Activated T-cell treated with anti-CD3 and anti-CD28 coated beads, Interleukin-2, amount 50 U/mL, for 24 hours (primary cell): ENCODE measurements around the gene WDR82.

Source experiments
- DNase-seq: peaks from one replicate; pipeline ENCODE4 v3.0.0-alpha.2; 2020
- H3K27ac Mint-ChIP-seq: 2 replicates; pipeline ENCODE4 v1.8.0; 2020; ENCODE audit warnings: mild to moderate bottlenecking, mixed read lengths
- H3K27me3 Mint-ChIP-seq: 2 replicates; pipeline ENCODE4 v1.8.0; 2020; ENCODE audit warnings: mixed read lengths
- H3K36me3 Mint-ChIP-seq: 2 replicates; pipeline ENCODE4 v1.8.0; 2020; ENCODE audit warnings: low read depth, mixed read lengths
- H3K4me1 Mint-ChIP-seq: 2 replicates; pipeline ENCODE4 v1.8.0; 2020; ENCODE audit warnings: low read depth, mixed read lengths
- H3K4me3 Mint-ChIP-seq: 2 replicates; pipeline ENCODE4 v1.8.0; 2020; ENCODE audit warnings: mild to moderate bottlenecking, moderate library complexity, mixed read lengths
- H3K9me3 Mint-ChIP-seq: 2 replicates; pipeline ENCODE4 v1.8.0; 2020; ENCODE audit warnings: mixed read lengths

Gene WDR82

DNA sequence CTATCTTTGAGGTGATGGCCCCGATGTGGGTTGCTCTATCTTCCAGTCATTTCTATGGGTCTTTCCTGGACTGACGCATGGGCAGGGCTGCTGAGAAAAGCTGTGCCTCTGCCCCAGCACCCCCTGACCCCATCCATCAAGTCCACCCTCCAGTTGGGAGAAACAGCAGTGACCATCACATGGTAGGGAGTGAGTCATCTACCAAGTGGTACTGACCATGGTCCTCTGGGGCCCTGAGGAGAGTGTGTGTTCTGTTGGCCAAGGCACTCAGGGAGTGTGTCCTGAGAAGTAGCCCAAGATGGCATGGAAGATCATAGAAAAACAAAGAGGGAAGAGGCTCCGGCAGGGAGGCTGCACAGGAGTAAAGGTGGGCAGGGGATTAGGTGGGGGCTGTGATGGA lies 36.0 kb upstream of the WDR82 start:
- Mint-ChIP-seq H3K4me1 (peaks cover 47% of the 10 kb centered on the region), H3K4me3 (no peak overlapping the region), H3K9me3 (no peaks in the 10 kb centered on the region), H3K27ac (no peak overlapping the region), H3K36me3 (peaks cover 3% of the 10 kb centered on the region), H3K27me3 (no peaks in the 10 kb centered on the region)
- no peak for DNase-seq

DNA sequence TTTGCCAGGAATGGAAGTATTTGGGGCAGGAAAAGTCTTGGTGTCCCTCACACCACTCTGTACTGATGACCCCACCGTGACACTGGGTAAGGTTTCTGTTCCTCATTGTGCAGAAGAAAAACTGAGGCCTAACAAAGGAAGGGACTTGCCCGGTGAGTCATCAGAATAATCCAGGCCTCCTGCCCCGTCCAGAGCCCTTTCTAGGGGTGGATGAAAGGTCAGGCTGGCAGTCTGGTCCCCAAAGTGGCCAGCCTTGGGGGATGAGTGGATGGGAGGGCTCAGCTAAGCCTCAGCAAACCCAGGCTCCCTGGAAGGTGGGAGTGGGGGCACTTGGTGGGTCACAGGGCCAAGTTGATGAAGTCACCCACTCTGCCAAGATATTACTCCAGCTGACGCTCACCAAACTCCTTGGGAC lies 35.3 kb upstream of the WDR82 start:
- Mint-ChIP-seq H3K36me3 (peaks cover 3% of the 10 kb centered on the region), H3K9me3 (no peaks in the 10 kb centered on the region), H3K4me3 (no peak overlapping the region), H3K4me1 (peaks cover 47% of the 10 kb centered on the region), H3K27ac (peak overlapping the region; percentile 85), H3K27me3 (no peaks in the 10 kb centered on the region)
- DNase-seq: no peak

DNA sequence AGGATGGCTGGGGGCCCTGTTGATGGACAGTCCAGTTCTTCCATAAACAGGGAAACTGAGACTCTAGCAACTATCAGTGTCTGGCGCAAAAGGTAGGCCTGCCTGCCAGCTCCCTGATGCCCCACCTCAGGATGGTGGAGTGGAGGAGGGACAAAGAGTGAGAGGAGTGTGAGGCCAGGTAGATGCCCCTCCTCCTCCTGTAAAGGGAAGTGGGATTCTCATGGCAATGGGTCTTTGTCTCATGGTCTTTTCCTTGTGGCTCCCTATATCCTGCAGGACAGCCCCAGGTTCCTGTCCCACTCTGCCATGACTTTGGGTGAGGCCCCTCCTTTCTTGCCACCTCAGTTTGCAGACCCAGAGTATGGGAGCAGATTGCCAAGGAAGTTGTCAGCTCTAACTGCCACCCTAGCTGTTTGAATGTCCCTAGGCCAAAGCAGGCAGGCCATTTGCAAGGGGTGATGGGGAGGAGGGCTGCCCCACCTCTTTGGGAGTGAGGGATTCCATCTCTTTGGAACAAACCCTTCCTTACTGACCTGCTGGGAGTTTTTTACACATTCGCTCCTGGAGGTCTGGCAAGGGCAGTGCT lies 34.8 kb upstream of the WDR82 start:
- no peaks in the 10 kb centered on the region for H3K27me3 Mint-ChIP-seq
- H3K4me1 Mint-ChIP-seq: peaks cover 46% of the 10 kb centered on the region
- H3K27ac Mint-ChIP-seq: peak overlapping the region; percentile 85

DNA sequence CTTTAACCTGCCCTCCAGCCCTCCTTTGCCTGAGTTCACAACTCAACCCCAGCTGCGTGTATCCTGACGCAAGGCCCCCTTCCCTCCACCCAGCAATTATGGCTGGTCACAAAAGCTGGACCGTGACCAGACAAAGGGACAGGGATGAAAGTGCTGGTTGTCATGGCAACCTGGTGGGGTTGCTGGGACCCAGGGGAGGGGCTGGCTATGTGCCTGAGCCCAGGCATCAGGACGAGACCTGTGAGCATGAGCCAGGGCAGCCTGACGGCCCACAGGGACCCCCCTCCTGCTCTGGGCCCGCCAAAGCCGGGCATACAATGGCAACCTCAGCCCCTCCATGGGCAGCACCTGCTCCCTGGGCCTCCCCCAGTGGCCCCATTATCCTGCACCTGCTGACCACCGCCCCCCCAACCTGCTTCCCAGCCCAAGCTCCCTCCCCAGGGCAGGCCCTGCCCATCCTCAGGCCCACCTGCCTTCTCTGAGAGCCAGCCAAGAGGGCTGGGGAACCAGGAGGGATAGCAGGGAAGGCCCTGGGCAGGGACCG lies 33.2 kb upstream of the WDR82 start:
- no peaks in the 10 kb centered on the region for H3K27me3 Mint-ChIP-seq
- peaks cover 3% of the 10 kb centered on the region for H3K36me3 Mint-ChIP-seq
- DNase-seq: no peak
- no peak overlapping the region for H3K4me3 Mint-ChIP-seq
- H3K4me1 Mint-ChIP-seq: peaks cover 46% of the 10 kb centered on the region
- no peaks in the 10 kb centered on the region for H3K9me3 Mint-ChIP-seq
- peak overlapping the region; percentile 85 for H3K27ac Mint-ChIP-seq

More for the DNA sequence above, 34.8 kb upstream of the WDR82 start:
- no peak for DNase-seq
- Mint-ChIP-seq H3K36me3 (peaks cover 3% of the 10 kb centered on the region), H3K9me3 (no peaks in the 10 kb centered on the region), H3K4me3 (no peak overlapping the region)

DNA sequence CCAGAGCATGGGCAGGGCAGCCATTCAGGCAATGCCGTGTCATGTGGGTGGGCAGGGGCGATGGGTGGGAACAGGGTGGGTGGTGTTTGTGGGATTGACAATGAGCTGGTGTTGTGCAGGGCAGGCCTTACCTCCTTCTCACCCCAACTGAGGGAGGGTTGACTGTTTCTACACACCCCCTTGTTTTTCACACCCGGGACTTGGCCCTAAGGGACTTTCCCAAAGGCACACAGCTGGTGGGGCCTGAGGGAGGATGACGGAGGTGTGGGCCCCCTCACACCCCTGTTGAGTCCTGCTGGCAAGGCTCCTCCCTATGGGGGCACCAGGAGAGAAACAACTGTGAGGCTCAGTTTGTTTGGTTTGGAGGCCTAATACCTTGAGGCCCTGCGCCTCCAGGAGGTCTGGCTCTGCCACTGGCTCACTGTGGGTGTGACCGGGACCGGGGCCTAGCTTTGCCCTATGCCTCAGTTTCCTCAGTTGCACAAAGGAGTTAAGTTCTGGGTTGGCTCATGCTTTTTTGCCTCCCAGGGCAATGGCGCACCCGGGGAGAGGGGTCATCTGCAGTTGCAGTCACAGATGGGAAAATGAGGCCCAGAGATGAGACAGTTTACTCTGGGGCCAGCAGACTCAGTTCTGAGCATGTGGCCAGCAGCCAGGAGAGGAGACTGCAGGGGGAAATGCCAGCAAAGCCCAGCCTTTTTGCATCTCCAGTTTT lies 32.6 kb upstream of the WDR82 start:
- H3K36me3 Mint-ChIP-seq: peaks cover 3% of the 10 kb centered on the region
- no peak overlapping the region for H3K4me3 Mint-ChIP-seq
- peaks cover 49% of the 10 kb centered on the region for H3K4me1 Mint-ChIP-seq
- H3K27ac Mint-ChIP-seq: peak overlapping the region; percentile 85
- no peaks in the 10 kb centered on the region for H3K9me3 Mint-ChIP-seq
- peak; percentile 66 for DNase-seq
- no peaks in the 10 kb centered on the region for H3K27me3 Mint-ChIP-seq

DNA sequence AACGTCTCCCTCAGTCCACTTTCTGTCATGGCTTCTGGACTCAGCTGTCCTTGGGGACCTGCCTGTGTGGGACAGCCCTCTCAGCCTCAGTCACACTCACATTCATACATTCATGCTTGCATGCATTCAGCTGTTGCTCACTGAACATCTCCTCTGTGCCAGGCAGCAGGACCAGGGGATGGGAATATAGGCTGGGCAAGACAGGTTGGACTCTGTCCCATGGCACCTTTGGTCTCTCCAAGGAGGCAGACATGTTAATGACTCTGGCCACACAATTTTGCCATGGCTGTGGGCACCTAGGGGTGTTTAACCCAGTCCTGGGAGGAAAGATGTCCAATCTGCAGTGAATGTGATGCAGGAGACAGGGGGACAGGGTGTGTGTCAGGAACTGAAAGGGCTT lies 29.9 kb upstream of the WDR82 start:
- DNase-seq: no peak
- no peaks in the 10 kb centered on the region for H3K27me3 Mint-ChIP-seq
- peak overlapping the region; percentile 18 for H3K27ac Mint-ChIP-seq
- no peaks in the 10 kb centered on the region for H3K9me3 Mint-ChIP-seq
- H3K4me3 Mint-ChIP-seq: no peak overlapping the region
- H3K4me1 Mint-ChIP-seq: peaks cover 45% of the 10 kb centered on the region
- peaks cover 3% of the 10 kb centered on the region for H3K36me3 Mint-ChIP-seq

DNA sequence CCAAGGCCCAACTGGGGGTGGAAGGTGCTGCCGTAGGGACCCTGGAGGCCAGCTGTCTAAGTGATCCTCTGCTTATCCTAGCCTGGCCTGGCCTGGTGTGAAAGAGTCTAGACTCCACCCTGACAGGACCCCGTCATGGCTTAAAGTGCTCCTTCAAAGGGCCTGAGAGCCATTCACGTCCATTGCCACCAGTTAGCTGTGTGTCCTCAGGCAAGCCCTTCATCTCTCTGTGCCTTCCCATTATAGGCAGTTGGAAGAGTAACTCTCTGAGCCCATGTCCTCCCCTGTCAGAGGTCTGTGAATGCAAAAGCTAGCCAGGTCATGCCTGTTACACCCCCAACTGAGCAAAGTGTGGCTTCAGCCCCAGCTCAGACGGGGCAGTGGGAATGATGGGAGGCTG lies 28.5 kb upstream of the WDR82 start:
- no peaks in the 10 kb centered on the region for H3K27me3 Mint-ChIP-seq
- peaks cover 41% of the 10 kb centered on the region for H3K4me1 Mint-ChIP-seq
- peaks cover 3% of the 10 kb centered on the region for H3K36me3 Mint-ChIP-seq
- no peaks in the 10 kb centered on the region for H3K9me3 Mint-ChIP-seq
- no peak for DNase-seq
- no peak overlapping the region for H3K4me3 Mint-ChIP-seq
- H3K27ac Mint-ChIP-seq: no peak overlapping the region

DNA sequence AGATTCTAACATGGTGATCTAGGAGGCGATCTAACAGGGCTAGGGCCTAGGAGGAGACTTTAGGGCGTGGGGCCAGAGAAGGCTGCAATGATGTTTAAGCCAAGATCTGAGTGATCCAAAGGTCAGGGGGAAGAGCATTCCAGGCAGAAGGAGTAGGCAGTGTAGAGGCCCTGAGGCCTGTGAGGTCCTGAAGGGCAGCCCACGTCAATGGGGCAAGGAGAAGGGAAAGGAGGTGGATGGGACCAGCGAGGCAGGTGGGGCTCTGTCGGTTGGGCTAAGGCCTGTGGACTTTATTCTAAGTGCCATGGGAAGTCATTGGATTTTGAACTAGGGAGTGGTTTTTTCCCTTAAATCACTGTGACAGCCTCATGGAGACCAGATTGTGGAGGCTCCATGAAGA lies 27.5 kb upstream of the WDR82 start:
- Mint-ChIP-seq H3K4me1 (peaks cover 35% of the 10 kb centered on the region), H3K27ac (peak overlapping the region; percentile 24), H3K9me3 (no peaks in the 10 kb centered on the region)

DNA sequence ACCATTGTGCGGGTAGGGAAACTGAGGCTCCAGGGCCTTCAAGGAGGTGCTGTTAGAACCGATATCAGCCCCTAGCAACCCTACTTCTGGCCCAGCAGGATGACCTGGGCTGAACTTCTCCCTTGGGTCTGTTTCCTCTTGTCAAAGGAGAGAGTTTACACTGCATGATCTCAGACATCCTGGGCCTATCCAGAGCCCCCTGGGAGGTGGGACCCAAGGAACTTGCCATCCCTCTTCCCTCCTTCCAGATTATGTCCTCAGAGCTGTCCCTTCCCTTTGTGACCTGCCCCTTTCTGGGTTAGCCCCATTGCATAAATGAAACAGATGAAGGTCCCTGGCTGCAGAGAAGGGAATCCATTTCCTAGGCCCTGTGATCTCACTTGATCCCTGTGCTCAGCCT lies 25.4 kb upstream of the WDR82 start:
- Mint-ChIP-seq H3K4me3 (no peak overlapping the region), H3K4me1 (peaks cover 26% of the 10 kb centered on the region), H3K27me3 (no peaks in the 10 kb centered on the region), H3K9me3 (no peaks in the 10 kb centered on the region), H3K27ac (no peak overlapping the region), H3K36me3 (no peaks in the 10 kb centered on the region)
- DNase-seq: no peak

More for the DNA sequence above, 27.5 kb upstream of the WDR82 start:
- DNase-seq: no peak
- H3K27me3 Mint-ChIP-seq: no peaks in the 10 kb centered on the region
- peaks cover 3% of the 10 kb centered on the region for H3K36me3 Mint-ChIP-seq
- no peak overlapping the region for H3K4me3 Mint-ChIP-seq

DNA sequence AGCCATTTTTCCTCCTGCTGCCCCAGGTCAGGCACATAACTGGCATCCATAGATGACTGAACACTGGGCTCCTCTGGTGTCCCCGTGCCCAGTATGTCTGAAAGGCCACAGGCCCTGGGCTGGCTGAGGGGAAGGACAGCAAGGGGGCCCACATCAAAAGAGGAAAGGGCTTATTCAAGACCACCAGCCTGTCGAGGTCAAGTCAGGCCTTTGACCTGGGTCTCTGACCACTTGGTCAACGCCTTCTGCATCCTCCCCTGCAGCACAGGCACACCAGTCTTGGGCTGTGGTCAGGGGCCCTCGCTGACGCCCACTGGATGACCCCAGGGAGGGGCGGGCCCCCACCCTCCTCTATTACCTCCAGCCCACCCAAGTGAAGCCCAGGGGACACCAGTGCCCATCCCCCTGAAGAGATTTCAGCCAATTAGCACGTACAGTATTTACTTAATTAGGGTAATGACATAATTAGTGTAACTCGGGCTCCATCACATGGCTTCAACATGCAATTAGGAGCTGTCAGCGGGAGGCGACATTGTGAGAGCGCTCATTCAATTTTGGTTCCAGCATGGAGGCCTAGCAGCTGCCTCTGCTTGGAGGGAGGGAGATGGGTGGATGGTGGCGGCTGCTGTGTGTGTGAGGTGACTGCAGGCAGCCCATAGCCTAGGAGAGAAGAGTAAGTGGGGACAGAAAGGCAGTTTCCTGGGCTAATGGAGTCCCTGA lies 24.1 kb upstream of the WDR82 start:
- no peak overlapping the region for H3K4me3 Mint-ChIP-seq
- no peaks in the 10 kb centered on the region for H3K27me3 Mint-ChIP-seq
- no peaks in the 10 kb centered on the region for H3K9me3 Mint-ChIP-seq
- no peak for DNase-seq
- H3K4me1 Mint-ChIP-seq: peaks cover 21% of the 10 kb centered on the region
- no peak overlapping the region for H3K27ac Mint-ChIP-seq
- no peaks in the 10 kb centered on the region for H3K36me3 Mint-ChIP-seq

DNA sequence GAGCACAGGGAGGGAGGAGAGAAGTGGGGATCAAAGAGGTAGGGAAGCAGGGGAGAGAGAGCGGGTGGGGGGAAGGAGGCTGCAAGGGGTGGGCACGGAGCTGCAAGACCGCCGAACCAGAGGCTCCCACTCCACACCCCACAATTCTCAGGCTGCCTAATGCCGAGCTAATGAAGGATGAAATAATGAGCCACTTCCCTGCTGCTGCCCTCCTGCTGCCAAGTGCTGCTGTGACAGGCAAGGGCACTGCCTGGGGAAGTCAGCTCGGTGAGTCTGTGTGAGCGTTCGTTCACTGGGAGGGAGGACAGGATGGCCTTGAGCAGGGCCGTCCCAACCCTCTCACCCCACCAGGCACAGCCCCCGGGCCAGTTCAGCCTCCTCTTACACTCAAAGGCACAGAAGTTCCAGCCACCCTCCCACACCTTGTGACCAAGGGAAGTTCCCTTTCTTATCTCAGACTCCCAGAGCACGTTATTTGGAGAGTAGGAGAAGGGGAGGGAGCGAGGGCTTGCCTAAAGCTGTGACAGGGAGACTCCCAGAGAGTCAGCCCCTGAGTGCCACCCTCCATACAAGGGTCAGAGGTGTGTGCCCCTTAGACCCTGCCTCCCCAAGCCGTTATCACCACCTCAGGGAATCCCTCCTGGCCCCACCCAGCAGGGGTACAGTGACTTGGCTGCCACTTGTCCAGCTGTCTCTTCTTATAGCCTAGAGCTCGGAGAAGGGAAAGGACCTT lies 21.6 kb upstream of the WDR82 start:
- H3K9me3 Mint-ChIP-seq: no peaks in the 10 kb centered on the region
- peaks cover 2% of the 10 kb centered on the region for H3K4me1 Mint-ChIP-seq
- no peak overlapping the region for H3K27ac Mint-ChIP-seq
- peaks cover 7% of the 10 kb centered on the region for H3K36me3 Mint-ChIP-seq
- DNase-seq: no peak
- H3K4me3 Mint-ChIP-seq: no peak overlapping the region
- H3K27me3 Mint-ChIP-seq: no peaks in the 10 kb centered on the region

DNA sequence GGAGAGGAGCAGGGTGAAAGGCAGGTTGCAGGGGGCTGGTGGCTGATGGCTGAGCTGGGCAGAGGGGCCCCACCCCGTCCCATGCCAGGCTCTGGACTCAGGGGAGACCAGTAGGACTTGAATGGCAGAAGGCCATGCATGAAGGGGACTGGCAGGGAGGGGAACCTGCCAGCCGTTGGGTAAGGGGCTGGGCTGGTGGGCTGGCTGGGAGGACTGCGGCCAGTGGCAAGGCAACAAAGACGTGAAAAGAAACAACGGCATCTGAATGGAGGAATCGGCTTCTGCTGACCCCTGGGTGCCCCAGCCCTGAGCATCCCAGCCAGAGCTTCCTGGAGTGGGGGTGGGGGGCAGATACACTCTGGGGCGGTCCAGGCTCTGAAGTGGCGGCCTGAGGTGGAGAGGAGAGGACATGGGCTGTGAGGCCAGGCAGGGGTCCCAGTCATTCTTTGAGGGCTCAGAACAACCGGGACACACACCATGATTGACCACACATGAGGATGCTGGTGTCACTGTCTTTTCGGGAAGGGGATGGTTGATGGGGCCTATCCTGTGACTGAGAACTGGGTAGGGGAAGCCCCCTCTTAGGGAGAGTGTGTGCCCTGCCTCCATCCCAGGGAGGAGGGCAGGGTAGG lies 20.9 kb upstream of the WDR82 start:
- Mint-ChIP-seq H3K36me3 (peaks cover 13% of the 10 kb centered on the region), H3K27me3 (no peaks in the 10 kb centered on the region), H3K4me1 (peaks cover 2% of the 10 kb centered on the region), H3K4me3 (no peak overlapping the region), H3K9me3 (no peaks in the 10 kb centered on the region), H3K27ac (no peak overlapping the region)
- no peak for DNase-seq

DNA sequence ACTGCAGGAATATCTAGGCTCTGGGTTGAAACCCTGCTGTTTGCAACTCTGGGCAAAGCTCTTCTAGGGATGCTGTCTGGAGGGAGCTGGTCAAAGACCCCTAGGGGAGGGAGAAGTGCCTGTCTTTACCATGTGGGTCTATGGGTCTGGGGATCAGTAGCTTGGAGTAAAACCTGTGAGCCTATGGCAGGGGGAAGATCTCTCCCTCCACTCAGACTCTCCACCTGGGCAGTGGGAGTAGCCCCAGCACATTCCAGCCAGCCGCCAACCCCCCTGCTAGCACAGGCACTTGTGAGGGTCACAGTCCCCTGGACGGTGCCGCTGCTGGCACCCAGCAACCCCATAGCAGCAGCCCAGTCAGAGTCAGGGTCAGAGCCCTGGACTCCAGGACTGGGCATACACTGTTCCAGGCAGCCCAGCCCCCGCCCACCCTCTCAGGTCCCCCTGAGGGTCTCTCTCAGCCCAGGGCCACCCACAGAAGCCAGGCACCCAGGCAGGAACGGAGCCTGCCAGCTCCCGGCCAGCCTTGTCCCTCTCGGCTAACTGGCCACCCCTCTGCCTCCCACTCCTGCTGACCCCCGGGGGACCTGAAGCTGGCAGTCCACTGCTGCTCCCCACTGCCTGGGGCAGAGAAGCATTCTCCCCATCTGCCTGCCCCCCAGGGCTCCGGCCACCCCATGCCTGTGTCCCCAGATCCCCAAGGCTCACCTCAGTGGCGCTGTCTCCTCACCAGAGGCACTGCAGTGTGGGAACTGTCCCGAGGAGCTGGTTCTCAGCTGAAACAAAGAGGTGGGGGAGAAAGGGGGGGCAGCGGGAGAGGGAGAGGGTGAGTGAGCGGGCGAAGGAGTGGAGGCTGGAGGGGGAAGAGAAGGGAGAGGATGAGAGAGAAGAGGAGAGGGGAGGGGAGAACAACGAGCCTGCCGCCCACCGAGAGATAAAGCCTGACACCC lies 20.0 kb upstream of the WDR82 start:
- Mint-ChIP-seq H3K27ac (peak overlapping the region; percentile 22), H3K4me1 (peaks cover 2% of the 10 kb centered on the region), H3K36me3 (peaks cover 20% of the 10 kb centered on the region), H3K9me3 (no peaks in the 10 kb centered on the region), H3K27me3 (no peaks in the 10 kb centered on the region), H3K4me3 (no peak overlapping the region)
- DNase-seq: no peak
